Fibroblast of the aortic adventitia (primary cell): ENCODE measurements around the gene PAAF1. TPM values are rescaled to one million over a fixed set of nuclear protein-coding genes. Genes with fewer than 3 reads are reported as not detected.

ENCODE experiments used
- DNase-seq: peaks from one replicate; pipeline ENCODE4 v3.0.0-alpha.2; 2010; ENCODE audit warnings: low read depth
- H3K4me3 ChIP-seq: 2 replicates; pipeline ENCODE4 v1.5.1; 2011; ENCODE audit warnings: low read depth, mild to moderate bottlenecking, control low read depth, low read length, moderate library complexity
- total RNA-seq: library from RNA; depleted of rRNA; stranded (reverse); fragments of >200 nt; gene quantifications from 2 replicates; pipeline ENCODE4 v1.2.3, GENCODE V29; 2012; ENCODE audit warnings: low replicate concordance
- TF ChIP-seq, protein P1 (sequence below): IDR thresholded peaks from 2 replicates; pipeline ENCODE4 v1.5.1; 2011; ENCODE audit warnings: mild to moderate bottlenecking, low read length, control low read depth, inconsistent platforms; ENCODE audit not compliant: insufficient read depth

Gene PAAF1
- total RNA-seq, 1 donor: 11.1 TPM

DNA sequence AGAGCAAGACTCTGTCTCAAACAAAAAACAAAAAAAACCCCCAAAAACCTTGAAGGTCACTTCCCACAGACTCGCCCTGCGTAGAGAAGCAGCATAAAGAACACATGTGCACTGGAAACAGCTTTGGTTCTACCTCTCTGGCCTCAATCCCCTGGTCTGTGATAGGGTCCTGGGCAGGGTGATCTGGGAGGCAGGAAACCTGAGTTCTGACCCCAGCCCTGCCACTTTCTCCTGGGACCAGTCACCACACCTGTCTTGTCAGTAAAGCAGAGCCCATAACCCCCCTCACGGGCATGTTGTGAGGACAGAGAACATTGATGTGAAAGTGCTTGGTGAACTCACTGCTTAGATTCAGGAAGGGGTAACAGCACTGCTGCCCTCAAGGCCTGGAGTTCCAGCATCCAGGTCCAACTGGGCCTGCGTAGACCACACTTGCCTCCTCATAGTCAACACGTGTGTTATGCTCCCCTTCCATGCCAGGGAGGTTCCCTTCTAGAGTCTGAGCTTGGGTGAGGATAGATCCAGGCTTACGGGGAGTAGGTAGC, 94.4 kb downstream of the PAAF1 start:
- TF ChIP-seq, protein P1, sequence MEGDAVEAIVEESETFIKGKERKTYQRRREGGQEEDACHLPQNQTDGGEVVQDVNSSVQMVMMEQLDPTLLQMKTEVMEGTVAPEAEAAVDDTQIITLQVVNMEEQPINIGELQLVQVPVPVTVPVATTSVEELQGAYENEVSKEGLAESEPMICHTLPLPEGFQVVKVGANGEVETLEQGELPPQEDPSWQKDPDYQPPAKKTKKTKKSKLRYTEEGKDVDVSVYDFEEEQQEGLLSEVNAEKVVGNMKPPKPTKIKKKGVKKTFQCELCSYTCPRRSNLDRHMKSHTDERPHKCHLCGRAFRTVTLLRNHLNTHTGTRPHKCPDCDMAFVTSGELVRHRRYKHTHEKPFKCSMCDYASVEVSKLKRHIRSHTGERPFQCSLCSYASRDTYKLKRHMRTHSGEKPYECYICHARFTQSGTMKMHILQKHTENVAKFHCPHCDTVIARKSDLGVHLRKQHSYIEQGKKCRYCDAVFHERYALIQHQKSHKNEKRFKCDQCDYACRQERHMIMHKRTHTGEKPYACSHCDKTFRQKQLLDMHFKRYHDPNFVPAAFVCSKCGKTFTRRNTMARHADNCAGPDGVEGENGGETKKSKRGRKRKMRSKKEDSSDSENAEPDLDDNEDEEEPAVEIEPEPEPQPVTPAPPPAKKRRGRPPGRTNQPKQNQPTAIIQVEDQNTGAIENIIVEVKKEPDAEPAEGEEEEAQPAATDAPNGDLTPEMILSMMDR: no peak
- DNase-seq: no peak

DNA sequence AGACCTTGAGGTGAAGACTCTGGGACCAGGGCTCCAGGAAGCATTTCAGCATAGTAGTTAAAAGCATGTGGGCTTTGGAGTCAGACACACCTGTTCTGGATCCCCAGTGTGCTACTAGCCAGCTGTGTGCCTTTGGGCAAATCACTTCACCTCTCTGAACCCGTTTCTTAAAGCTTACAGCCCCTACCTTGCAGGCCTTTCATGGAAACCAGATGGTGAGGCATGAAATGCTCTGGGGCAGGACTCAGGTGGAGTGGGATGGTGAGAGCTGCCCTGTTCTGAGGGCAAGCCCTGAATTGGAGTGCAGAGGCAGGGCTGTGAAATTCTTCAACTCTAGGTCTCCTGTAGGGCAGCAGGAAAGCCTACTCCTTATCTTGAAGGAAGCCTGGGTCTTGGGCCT, 95.4 kb downstream of the PAAF1 start:
- TF ChIP-seq, protein P1: no peak
- no peak overlapping the region for H3K4me3 ChIP-seq
- no peak for DNase-seq

More for the DNA sequence above, 94.4 kb downstream of the PAAF1 start:
- no peak overlapping the region for H3K4me3 ChIP-seq

DNA sequence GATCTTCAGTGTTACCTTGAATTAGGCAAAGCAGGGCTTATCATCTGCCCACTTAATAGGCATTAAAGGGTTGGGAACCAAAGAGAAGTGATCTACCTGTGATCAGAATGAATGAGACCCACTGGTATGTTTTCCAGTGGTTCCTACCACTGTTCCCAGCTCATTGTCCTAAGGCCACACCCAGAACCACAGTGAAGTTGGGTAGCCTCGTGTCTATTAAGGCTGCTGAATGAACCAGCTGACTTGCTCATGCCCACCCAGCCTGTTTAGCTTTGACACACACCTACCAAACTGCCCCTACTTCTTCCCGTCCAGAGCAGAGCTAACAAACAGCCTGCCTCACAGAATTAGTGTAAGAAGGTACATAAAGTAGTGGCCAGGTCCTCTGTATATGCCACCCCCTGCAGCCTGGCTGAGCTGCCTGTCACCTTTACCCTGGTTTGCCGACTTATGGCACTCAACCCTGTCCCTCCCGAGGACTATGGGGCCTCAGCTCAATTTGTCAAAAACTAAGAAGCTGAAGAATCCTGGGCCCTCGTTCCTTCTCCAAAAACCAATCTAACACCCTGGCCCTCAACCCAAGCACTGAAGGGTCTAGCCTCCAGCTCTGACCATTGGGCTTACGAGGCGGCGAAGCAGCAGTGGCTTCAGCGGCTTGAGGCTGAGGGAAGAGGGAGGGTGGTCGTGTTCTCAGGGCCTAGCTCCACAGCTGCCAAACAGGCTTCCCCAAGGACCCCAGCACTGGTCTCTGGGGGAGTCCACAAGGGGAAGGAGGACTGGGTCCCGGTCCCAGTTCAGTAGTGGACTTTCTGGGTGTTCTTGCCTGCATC, 96.0 kb downstream of the PAAF1 start:
- no peak for DNase-seq
- H3K4me3 ChIP-seq: no peak overlapping the region
- TF ChIP-seq, protein P1: no peak

DNA sequence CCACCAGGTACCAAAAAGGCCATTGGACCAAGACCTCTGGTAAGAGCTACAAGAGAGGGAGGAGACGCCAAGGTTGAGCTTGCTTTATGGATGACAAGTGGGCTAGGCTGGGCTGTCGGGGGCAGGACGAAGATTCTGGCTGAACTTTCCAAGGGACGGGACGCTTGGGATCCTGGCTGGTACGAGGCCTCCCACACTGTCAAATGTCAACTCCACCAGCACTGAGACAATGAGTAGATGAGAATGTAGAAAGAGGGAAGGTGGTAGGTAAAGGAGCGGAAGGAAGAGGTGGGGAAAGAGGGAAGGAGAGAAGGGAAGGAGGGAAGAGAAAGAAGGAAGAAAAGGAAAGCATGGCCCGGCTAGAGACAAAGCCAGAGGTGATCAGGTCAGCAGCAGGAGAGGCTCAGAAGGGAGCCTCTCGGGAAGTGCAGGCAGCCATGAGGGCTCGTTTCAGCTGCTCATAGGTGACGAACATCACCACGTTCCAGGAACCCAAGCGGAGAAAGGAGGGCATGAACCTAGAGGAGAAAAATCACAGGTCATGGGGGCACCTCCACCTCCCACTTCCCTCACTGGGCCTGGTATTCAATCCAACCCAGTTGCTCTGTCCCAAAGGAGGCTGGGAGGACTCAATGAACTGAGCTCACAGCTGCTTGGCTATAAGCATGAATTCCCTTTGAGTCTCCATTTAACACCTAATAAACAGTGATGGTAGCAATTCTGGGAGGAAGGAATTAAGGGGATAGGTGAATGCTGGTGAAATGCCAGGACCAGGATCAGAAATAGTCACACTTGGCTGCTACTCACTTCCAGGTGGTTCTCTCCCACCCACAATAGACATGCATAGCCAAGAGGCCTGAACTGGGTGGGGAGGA, 98.0 kb downstream of the PAAF1 start:
- no peak overlapping the region for H3K4me3 ChIP-seq
- TF ChIP-seq, protein P1: no peak
- DNase-seq: no peak

DNA sequence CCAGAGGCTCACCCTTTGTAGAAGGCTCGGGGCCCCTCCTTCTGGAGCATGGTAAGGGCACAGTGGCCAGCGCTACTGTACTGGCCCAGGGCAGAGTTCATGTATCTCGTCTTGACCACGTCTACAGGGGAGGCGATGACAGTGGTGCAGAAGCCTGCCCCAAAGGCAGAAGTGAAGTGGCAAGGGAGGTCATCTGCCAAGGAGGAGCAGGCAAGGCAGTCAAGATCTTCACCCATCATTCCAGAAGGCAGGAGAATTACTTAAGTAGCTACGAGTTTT, 98.6 kb downstream of the PAAF1 start:
- H3K4me3 ChIP-seq: no peak overlapping the region
- TF ChIP-seq, protein P1: no peak
- no peak for DNase-seq

DNA sequence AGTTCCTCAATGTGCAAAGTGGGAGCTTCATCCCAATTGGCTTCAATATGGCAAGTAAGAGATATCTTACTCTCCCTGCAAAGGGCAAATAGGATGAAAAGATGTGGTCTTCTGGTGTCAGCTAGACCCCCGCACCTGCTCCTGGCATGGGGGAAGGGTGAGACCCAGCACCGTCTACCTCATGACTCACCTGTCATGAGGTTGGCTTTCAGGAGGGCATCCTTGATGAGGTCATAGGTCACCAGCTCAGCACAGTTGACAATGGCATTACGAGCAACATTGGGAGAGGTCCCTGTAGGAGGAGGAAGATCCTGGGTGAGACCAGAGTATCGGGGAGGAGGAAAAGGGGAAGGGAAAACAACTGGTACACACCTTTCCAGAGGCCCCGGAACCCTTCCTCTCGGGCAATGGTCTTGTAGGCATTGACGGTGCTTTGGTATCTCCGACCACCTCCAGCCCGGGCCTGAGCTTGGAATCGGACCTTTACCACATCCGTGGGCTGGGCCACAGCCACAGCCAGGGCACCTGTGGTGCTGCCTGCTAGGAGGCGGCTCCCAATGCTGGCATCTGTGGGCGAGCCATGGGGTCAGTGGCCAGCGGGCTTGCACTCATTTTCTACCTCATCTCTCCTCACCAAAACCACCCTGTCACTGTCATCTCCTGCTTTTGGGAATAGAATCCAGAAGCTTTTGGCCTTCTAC, 99.8 kb downstream of the PAAF1 start:
- DNase-seq: no peak
- TF ChIP-seq, protein P1: no peak
- H3K4me3 ChIP-seq: no peak overlapping the region
